ENCODE measurements around the gene KCNIP1.

Gene KCNIP1

GRCh38 chr5:170490381-170490780, 13.4 kb upstream of the KCNIP1 start:
- no peak for DNase-seq (ENCODE audit: low read depth)
- TF ChIP-seq POLR2A (IDR thresholded peaks at IDR 0.05; ENCODE audit: extremely low read depth, insufficient read length) (no peak), CTCF (IDR thresholded peaks at IDR 0.05; ENCODE audit: low read depth, low read length) (no peak), MAX (IDR thresholded peaks at IDR 0.05; ENCODE audit: low read depth, low read length) (no peak), MYC (IDR thresholded peaks at IDR 0.05; ENCODE audit: low read depth, low read length) (no peak)
- no peak overlapping the region for H3K4me3 ChIP-seq (ENCODE audit: low read depth, low read length)

GRCh38 chr5:170491479-170491878, 12.3 kb upstream of the KCNIP1 start:
- H3K4me3 ChIP-seq (ENCODE audit: low read depth, low read length) = no peak overlapping the region
- peak; percentile 55 for DNase-seq (ENCODE audit: low read depth)
- TF ChIP-seq MAX (IDR thresholded peaks at IDR 0.05; ENCODE audit: low read depth, low read length) (no peak), MYC (IDR thresholded peaks at IDR 0.05; ENCODE audit: low read depth, low read length) (no peak), POLR2A (IDR thresholded peaks at IDR 0.05; ENCODE audit: extremely low read depth, insufficient read length) (no peak), CTCF (IDR thresholded peaks at IDR 0.05; ENCODE audit: low read depth, low read length) (no peak)

GRCh38 chr5:170493028-170493820, 10.6 kb upstream of the KCNIP1 start:
- no peak for TF ChIP-seq MAX (IDR thresholded peaks at IDR 0.05; ENCODE audit: low read depth, low read length)
- no peak for TF ChIP-seq CTCF (IDR thresholded peaks at IDR 0.05; ENCODE audit: low read depth, low read length)
- no peak for TF ChIP-seq MYC (IDR thresholded peaks at IDR 0.05; ENCODE audit: low read depth, low read length)
- TF ChIP-seq POLR2A (IDR thresholded peaks at IDR 0.05; ENCODE audit: extremely low read depth, insufficient read length) = no peak
- no peak overlapping the region for H3K4me3 ChIP-seq (ENCODE audit: low read depth, low read length)
- no peak for DNase-seq (ENCODE audit: low read depth)

- no peak for TF ChIP-seq MAX (IDR thresholded peaks at IDR 0.05; ENCODE audit: low read depth, low read length)
- no peak for TF ChIP-seq POLR2A (IDR thresholded peaks at IDR 0.05; ENCODE audit: extremely low read depth, insufficient read length)
- TF ChIP-seq MYC (IDR thresholded peaks at IDR 0.05; ENCODE audit: low read depth, low read length) = no peak
- no peak for TF ChIP-seq CTCF (IDR thresholded peaks at IDR 0.05; ENCODE audit: low read depth, low read length)
- no peak overlapping the region for H3K4me3 ChIP-seq (ENCODE audit: low read depth, low read length)
- DNase-seq (ENCODE audit: low read depth) = no peak
Measured at GRCh38 chr5:170494041-170494440, 9.8 kb upstream of the KCNIP1 start.

GRCh38 chr5:170495825-170496661, 7.8 kb upstream of the KCNIP1 start:
- TF ChIP-seq MAX (IDR thresholded peaks at IDR 0.05; ENCODE audit: low read depth, low read length) (no peak), POLR2A (IDR thresholded peaks at IDR 0.05; ENCODE audit: extremely low read depth, insufficient read length) (no peak), MYC (IDR thresholded peaks at IDR 0.05; ENCODE audit: low read depth, low read length) (no peak), CTCF (IDR thresholded peaks at IDR 0.05; ENCODE audit: low read depth, low read length) (no peak)
- DNase-seq (ENCODE audit: low read depth) = no peak
- H3K4me3 ChIP-seq (ENCODE audit: low read depth, low read length) = no peak overlapping the region

All from NB4 (cell line).